Measurements from ENCODE around the gene GADD45A. TPM values are rescaled to one million over a fixed set of nuclear protein-coding genes. Genes with fewer than 3 reads are reported as not detected.
A peak's percentile ranks its signal among the peaks of the same experiment; 100 is the strongest.

Gene GADD45A
- total RNA-seq, 2 experiments from 2014 or later, result 47.0 to 48.3 TPM

GRCh38 chr1:67684526-67685066 lies 405 bp upstream of the GADD45A start:
- Mint-ChIP-seq H3K4me1 (ENCODE audit: low read depth) (peaks cover 46% of the 10 kb centered on the region), H3K9me3 (no peaks in the 10 kb centered on the region), H3K27ac (peak overlapping the region; percentile 92), H3K36me3 (ENCODE audit: low read depth) (peaks cover 22% of the 10 kb centered on the region), H3K27me3 (ENCODE audit: low read depth) (no peaks in the 10 kb centered on the region), H3K4me3 (peak overlapping the region; percentile 90)
- DNase-seq, result no peak
- intact Hi-C loops (cut with micrococcal nuclease), result loop anchor here (1.0 to 10.0 kb wide), 18 partner anchors 10 to 1870 kb away; partner anchors contain the start of gene SERBP1
- CTCF ChIA-PET, result interaction anchor here (0.7 to 4.2 kb wide), 6 partner anchors 10 to 148 kb away, joined by 3 to 27 read pairs (median 4); no protein-coding TSS in a partner anchor

- no peaks in the 10 kb centered on the region for H3K9me3 Mint-ChIP-seq
- peaks cover 22% of the 10 kb centered on the region for H3K36me3 Mint-ChIP-seq (ENCODE audit: low read depth)
- peak; percentile 73 for DNase-seq
- H3K4me1 Mint-ChIP-seq (ENCODE audit: low read depth), result peaks cover 46% of the 10 kb centered on the region
- no peaks in the 10 kb centered on the region for H3K27me3 Mint-ChIP-seq (ENCODE audit: low read depth)
- peak overlapping the region; percentile 92 for H3K27ac Mint-ChIP-seq
- intact Hi-C loops (cut with micrococcal nuclease), result loop anchor here (1.0 to 10.0 kb wide), 17 partner anchors 15 to 1871 kb away; no protein-coding TSS in a partner anchor
- H3K4me3 Mint-ChIP-seq, result peak overlapping the region; percentile 90
- CTCF ChIA-PET, result interaction anchor here (1.3 to 4.2 kb wide), 4 partner anchors 9 to 74 kb away, joined by 3 to 27 read pairs (median 4); no protein-coding TSS in a partner anchor
These were observed 711 bp downstream of the GADD45A start for GRCh38 chr1:67685558-67686266.

GRCh38 chr1:67686267-67687197 lies 1.5 kb downstream of the GADD45A start:
- peak; percentile 76 for DNase-seq
- CTCF ChIA-PET, result interaction anchor here (1.3 kb wide), 1 partner anchor 10 kb away, joined by 4 read pairs; no protein-coding TSS in a partner anchor
- peaks cover 22% of the 10 kb centered on the region for H3K36me3 Mint-ChIP-seq (ENCODE audit: low read depth)
- intact Hi-C loops (cut with micrococcal nuclease), result loop anchor here (1.0 to 10.0 kb wide), 10 partner anchors 14 to 1872 kb away; no protein-coding TSS in a partner anchor
- H3K27ac Mint-ChIP-seq, result peak overlapping the region; percentile 92
- no peaks in the 10 kb centered on the region for H3K9me3 Mint-ChIP-seq
- peaks cover 46% of the 10 kb centered on the region for H3K4me1 Mint-ChIP-seq (ENCODE audit: low read depth)
- H3K4me3 Mint-ChIP-seq, result peak overlapping the region; percentile 90
- H3K27me3 Mint-ChIP-seq (ENCODE audit: low read depth), result no peaks in the 10 kb centered on the region

- Mint-ChIP-seq H3K9me3 (no peaks in the 10 kb centered on the region), H3K4me1 (ENCODE audit: low read depth) (peaks cover 43% of the 10 kb centered on the region)
- intact Hi-C loops (cut with micrococcal nuclease), result loop anchor here (5.0 to 10.0 kb wide), 6 partner anchors 530 to 1872 kb away; no protein-coding TSS in a partner anchor
These were observed 2.2 kb downstream of the GADD45A start for GRCh38 chr1:67687198-67687545.

GRCh38 chr1:67687649-67688048 lies 2.6 kb downstream of the GADD45A start:
- DNase-seq, result no peak
- intact Hi-C loops (cut with micrococcal nuclease), result loop anchor here (5.0 to 10.0 kb wide), 6 partner anchors 530 to 1873 kb away; no protein-coding TSS in a partner anchor
- H3K4me1 Mint-ChIP-seq (ENCODE audit: low read depth), result peaks cover 41% of the 10 kb centered on the region
- peaks cover 22% of the 10 kb centered on the region for H3K36me3 Mint-ChIP-seq (ENCODE audit: low read depth)
- H3K27me3 Mint-ChIP-seq (ENCODE audit: low read depth), result no peaks in the 10 kb centered on the region
- CTCF ChIA-PET, result no interaction called here
- H3K27ac Mint-ChIP-seq, result no peak overlapping the region
- no peaks in the 10 kb centered on the region for H3K9me3 Mint-ChIP-seq
- H3K4me3 Mint-ChIP-seq, result peak overlapping the region; percentile 1

More at GRCh38 chr1:67687198-67687545, 2.2 kb downstream of the GADD45A start:
- Mint-ChIP-seq H3K27ac (peak overlapping the region; percentile 92), H3K36me3 (ENCODE audit: low read depth) (peaks cover 22% of the 10 kb centered on the region), H3K27me3 (ENCODE audit: low read depth) (no peaks in the 10 kb centered on the region), H3K4me3 (peak overlapping the region; percentile 90)
- DNase-seq, result no peak
- CTCF ChIA-PET, result interaction anchor here (1.3 kb wide), 1 partner anchor 11 kb away, joined by 4 read pairs; no protein-coding TSS in a partner anchor

- Mint-ChIP-seq H3K27ac (no peak overlapping the region), H3K9me3 (no peaks in the 10 kb centered on the region), H3K4me1 (ENCODE audit: low read depth) (peaks cover 31% of the 10 kb centered on the region), H3K27me3 (ENCODE audit: low read depth) (no peaks in the 10 kb centered on the region), H3K4me3 (no peak overlapping the region), H3K36me3 (ENCODE audit: low read depth) (peaks cover 22% of the 10 kb centered on the region)
- no peak for DNase-seq
- CTCF ChIA-PET, result interaction anchor here (1.6 kb wide), 1 partner anchor 127 kb away, joined by 3 read pairs; no protein-coding TSS in a partner anchor
- intact Hi-C loops (cut with micrococcal nuclease), result loop anchor here (5.0 to 10.0 kb wide), 6 partner anchors 531 to 1874 kb away; no protein-coding TSS in a partner anchor
These were observed 3.7 kb downstream of the GADD45A start for GRCh38 chr1:67688526-67689219.

GRCh38 chr1:67689267-67690017 lies 4.4 kb downstream of the GADD45A start:
- H3K4me1 Mint-ChIP-seq (ENCODE audit: low read depth), result peaks cover 24% of the 10 kb centered on the region
- H3K27ac Mint-ChIP-seq, result no peak overlapping the region
- no peaks in the 10 kb centered on the region for H3K9me3 Mint-ChIP-seq
- no peak for DNase-seq
- CTCF ChIA-PET, result interaction anchor here (1.6 kb wide), 1 partner anchor 128 kb away, joined by 3 read pairs; no protein-coding TSS in a partner anchor
- no peaks in the 10 kb centered on the region for H3K27me3 Mint-ChIP-seq (ENCODE audit: low read depth)
- no peak overlapping the region for H3K4me3 Mint-ChIP-seq
- peaks cover 22% of the 10 kb centered on the region for H3K36me3 Mint-ChIP-seq (ENCODE audit: low read depth)
- intact Hi-C loops (cut with micrococcal nuclease), result loop anchor here (5.0 to 10.0 kb wide), 6 partner anchors 532 to 1875 kb away; no protein-coding TSS in a partner anchor

- no peaks in the 10 kb centered on the region for H3K9me3 Mint-ChIP-seq
- DNase-seq, result no peak
- H3K27ac Mint-ChIP-seq, result no peak overlapping the region
- H3K36me3 Mint-ChIP-seq (ENCODE audit: low read depth), result peaks cover 22% of the 10 kb centered on the region
- no peaks in the 10 kb centered on the region for H3K27me3 Mint-ChIP-seq (ENCODE audit: low read depth)
- peaks cover 20% of the 10 kb centered on the region for H3K4me1 Mint-ChIP-seq (ENCODE audit: low read depth)
- no peak overlapping the region for H3K4me3 Mint-ChIP-seq
- CTCF ChIA-PET, result interaction anchor here (1.6 kb wide), 1 partner anchor 128 kb away, joined by 3 read pairs; no protein-coding TSS in a partner anchor
- intact Hi-C loops (cut with micrococcal nuclease), result no loop called here
These were observed 5.0 kb downstream of the GADD45A start for GRCh38 chr1:67690018-67690363.

- H3K27ac Mint-ChIP-seq, result no peak overlapping the region
- no peaks in the 10 kb centered on the region for H3K27me3 Mint-ChIP-seq (ENCODE audit: low read depth)
- no peak overlapping the region for H3K4me3 Mint-ChIP-seq
- DNase-seq, result no peak
- H3K4me1 Mint-ChIP-seq (ENCODE audit: low read depth), result peaks cover 20% of the 10 kb centered on the region
- H3K9me3 Mint-ChIP-seq, result no peaks in the 10 kb centered on the region
- CTCF ChIA-PET, result no interaction called here
- intact Hi-C loops (cut with micrococcal nuclease), result no loop called here
- peaks cover 22% of the 10 kb centered on the region for H3K36me3 Mint-ChIP-seq (ENCODE audit: low read depth)
These were observed 5.4 kb downstream of the GADD45A start for GRCh38 chr1:67690411-67690810.

GRCh38 chr1:67691712-67692111 lies 6.7 kb downstream of the GADD45A start:
- Mint-ChIP-seq H3K36me3 (ENCODE audit: low read depth) (peaks cover 17% of the 10 kb centered on the region), H3K4me3 (no peak overlapping the region), H3K27me3 (ENCODE audit: low read depth) (no peaks in the 10 kb centered on the region), H3K27ac (no peak overlapping the region), H3K4me1 (ENCODE audit: low read depth) (peaks cover 19% of the 10 kb centered on the region), H3K9me3 (no peaks in the 10 kb centered on the region)
- intact Hi-C loops (cut with micrococcal nuclease), result no loop called here
- no peak for DNase-seq
- CTCF ChIA-PET, result interaction anchor here (0.6 to 1.7 kb wide), 5 partner anchors 37 to 156 kb away, joined by 3 to 6 read pairs (median 4); no protein-coding TSS in a partner anchor

GRCh38 chr1:67695963-67696362 lies 11.0 kb downstream of the GADD45A start:
- no peaks in the 10 kb centered on the region for H3K9me3 Mint-ChIP-seq
- H3K27ac Mint-ChIP-seq, result no peak overlapping the region

More at GRCh38 chr1:67695963-67696362, 11.0 kb downstream of the GADD45A start:
- intact Hi-C loops (cut with micrococcal nuclease), result no loop called here
- CTCF ChIA-PET, result interaction anchor here (1.6 kb wide), 1 partner anchor 64 kb away, joined by 3 read pairs; no protein-coding TSS in a partner anchor
- no peak overlapping the region for H3K4me3 Mint-ChIP-seq
- DNase-seq, result no peak
- H3K36me3 Mint-ChIP-seq (ENCODE audit: low read depth), result no peaks in the 10 kb centered on the region
- H3K27me3 Mint-ChIP-seq (ENCODE audit: low read depth), result no peaks in the 10 kb centered on the region
- peaks cover 8% of the 10 kb centered on the region for H3K4me1 Mint-ChIP-seq (ENCODE audit: low read depth)

All from activated naive CD4-positive, alpha-beta T cell treated with anti-CD3 and anti-CD28 coated beads for 36 hours (primary cell).